ENCODE measurements around the gene MAST4. TPM values are rescaled to one million over a fixed set of nuclear protein-coding genes. Genes with fewer than 3 reads are reported as not detected.

The MAST4 gene
- total RNA-seq, 1 experiment from 2014 or later: 10.9 TPM

DNA sequence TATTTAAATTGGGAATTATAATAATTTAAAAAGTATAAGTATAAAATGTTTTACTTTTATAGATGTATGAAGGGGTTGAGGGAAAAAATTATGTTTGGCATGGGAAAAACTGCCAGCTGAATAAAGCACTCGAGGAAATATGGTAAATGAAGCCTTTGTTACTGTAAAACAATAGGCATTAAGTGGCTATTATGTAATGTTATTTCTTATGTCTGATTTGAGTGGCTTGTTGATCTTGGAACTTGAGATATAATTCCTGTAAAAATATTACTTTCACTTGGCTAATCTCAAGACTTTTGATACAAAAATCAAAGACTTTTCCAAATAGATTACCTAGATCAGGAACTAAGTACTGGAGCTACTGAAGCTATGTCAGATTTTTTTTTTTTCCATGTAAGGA lies 417.5 kb downstream of the MAST4 start:
- CTCF ChIA-PET: interaction anchor here (0.6 to 0.7 kb wide), 5 partner anchors 19 to 210 kb away, joined by 3 to 8 read pairs (median 3); no protein-coding TSS in a partner anchor

DNA sequence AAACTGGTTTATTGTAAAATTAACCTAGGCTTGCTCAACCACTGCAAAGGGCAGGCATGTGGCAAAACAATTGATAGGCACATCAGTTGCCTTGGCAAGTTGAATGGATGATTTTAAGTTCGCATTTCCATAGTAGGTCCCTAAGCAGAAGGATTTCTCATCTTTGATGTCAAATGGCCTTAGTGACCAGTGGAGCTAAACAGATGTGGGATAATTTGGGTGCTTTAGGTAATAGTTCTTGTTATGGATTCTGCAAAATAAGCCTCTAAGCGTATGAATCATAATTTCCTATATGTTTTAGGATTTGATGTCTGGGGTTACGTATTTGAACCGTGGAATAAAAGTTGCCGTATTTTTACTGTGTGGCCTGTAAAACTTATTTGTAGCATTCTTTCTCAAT lies 418.0 kb downstream of the MAST4 start:
- CTCF ChIA-PET: interaction anchor here (0.7 to 2.2 kb wide), 2 partner anchors 10 to 19 kb away, joined by 3 to 8 read pairs; no protein-coding TSS in a partner anchor
- TF ChIP-seq, protein P1, sequence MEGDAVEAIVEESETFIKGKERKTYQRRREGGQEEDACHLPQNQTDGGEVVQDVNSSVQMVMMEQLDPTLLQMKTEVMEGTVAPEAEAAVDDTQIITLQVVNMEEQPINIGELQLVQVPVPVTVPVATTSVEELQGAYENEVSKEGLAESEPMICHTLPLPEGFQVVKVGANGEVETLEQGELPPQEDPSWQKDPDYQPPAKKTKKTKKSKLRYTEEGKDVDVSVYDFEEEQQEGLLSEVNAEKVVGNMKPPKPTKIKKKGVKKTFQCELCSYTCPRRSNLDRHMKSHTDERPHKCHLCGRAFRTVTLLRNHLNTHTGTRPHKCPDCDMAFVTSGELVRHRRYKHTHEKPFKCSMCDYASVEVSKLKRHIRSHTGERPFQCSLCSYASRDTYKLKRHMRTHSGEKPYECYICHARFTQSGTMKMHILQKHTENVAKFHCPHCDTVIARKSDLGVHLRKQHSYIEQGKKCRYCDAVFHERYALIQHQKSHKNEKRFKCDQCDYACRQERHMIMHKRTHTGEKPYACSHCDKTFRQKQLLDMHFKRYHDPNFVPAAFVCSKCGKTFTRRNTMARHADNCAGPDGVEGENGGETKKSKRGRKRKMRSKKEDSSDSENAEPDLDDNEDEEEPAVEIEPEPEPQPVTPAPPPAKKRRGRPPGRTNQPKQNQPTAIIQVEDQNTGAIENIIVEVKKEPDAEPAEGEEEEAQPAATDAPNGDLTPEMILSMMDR (IDR thresholded peaks at IDR 0.05; ENCODE audit: unreplicated experiment): no peak
- Mint-ChIP-seq H3K4me1 (ENCODE audit: low read depth, unreplicated experiment) (peaks cover 49% of the 10 kb centered on the region), H3K27me3 (ENCODE audit: unreplicated experiment) (no peaks in the 10 kb centered on the region), H3K4me3 (ENCODE audit: low read depth, unreplicated experiment) (no peak overlapping the region), H3K9me3 (ENCODE audit: low read depth, unreplicated experiment) (no peaks in the 10 kb centered on the region), H3K36me3 (ENCODE audit: insufficient read depth, unreplicated experiment) (no peaks in the 10 kb centered on the region), H3K27ac (ENCODE audit: unreplicated experiment) (no peak overlapping the region)
- intact Hi-C loops (cut with micrococcal nuclease; ENCODE audit: unreplicated experiment): loop anchor here (5.0 kb wide), 1 partner anchor 73 kb away; no protein-coding TSS in a partner anchor
- no TSS peak for BruUV-seq (replicated peaks)
- no peak for DNase-seq

More for the DNA sequence above, 417.5 kb downstream of the MAST4 start:
- TF ChIP-seq, protein P1 (IDR thresholded peaks at IDR 0.05; ENCODE audit: unreplicated experiment): no peak
- Mint-ChIP-seq H3K9me3 (ENCODE audit: low read depth, unreplicated experiment) (no peaks in the 10 kb centered on the region), H3K4me1 (ENCODE audit: low read depth, unreplicated experiment) (peaks cover 49% of the 10 kb centered on the region), H3K27me3 (ENCODE audit: unreplicated experiment) (no peaks in the 10 kb centered on the region), H3K36me3 (ENCODE audit: insufficient read depth, unreplicated experiment) (no peaks in the 10 kb centered on the region), H3K4me3 (ENCODE audit: low read depth, unreplicated experiment) (no peak overlapping the region), H3K27ac (ENCODE audit: unreplicated experiment) (no peak overlapping the region)
- intact Hi-C loops (cut with micrococcal nuclease; ENCODE audit: unreplicated experiment): loop anchor here (5.0 kb wide), 1 partner anchor 74 kb away; no protein-coding TSS in a partner anchor
- DNase-seq: no peak
- BruUV-seq (replicated peaks): no TSS peak

DNA sequence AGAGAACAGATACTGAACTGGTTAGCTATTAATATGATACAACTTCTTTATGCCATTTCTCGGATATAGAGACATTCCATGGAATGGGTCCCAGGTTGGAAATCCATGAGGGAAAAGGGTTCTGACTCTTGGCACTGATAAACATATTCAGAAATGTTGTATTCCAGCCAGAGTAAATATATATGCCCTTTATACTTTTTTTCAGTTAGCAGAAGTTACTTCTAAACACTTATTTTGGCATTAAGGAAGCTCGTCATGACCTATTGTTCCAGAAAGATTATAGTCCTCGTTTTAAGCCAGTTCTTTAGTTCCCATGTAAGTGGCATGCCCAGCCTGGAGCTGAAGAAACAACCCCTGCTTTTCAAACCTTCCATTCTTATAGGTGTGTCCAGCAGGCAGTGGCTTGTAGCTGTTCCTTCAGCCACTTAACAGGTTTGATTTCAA lies 418.8 kb downstream of the MAST4 start:
- H3K4me3 Mint-ChIP-seq (ENCODE audit: low read depth, unreplicated experiment): peak overlapping the region; percentile 54
- H3K4me1 Mint-ChIP-seq (ENCODE audit: low read depth, unreplicated experiment): peaks cover 41% of the 10 kb centered on the region
- peak overlapping the region; percentile 26 for H3K27ac Mint-ChIP-seq (ENCODE audit: unreplicated experiment)
- BruUV-seq (replicated peaks): no TSS peak
- H3K27me3 Mint-ChIP-seq (ENCODE audit: unreplicated experiment): no peaks in the 10 kb centered on the region
- TF ChIP-seq, protein P1 (IDR thresholded peaks at IDR 0.05; ENCODE audit: unreplicated experiment): no peak
- no peaks in the 10 kb centered on the region for H3K9me3 Mint-ChIP-seq (ENCODE audit: low read depth, unreplicated experiment)
- DNase-seq: no peak
- CTCF ChIA-PET: interaction anchor here (2.2 kb wide), 1 partner anchor 11 kb away, joined by 8 read pairs; no protein-coding TSS in a partner anchor
- intact Hi-C loops (cut with micrococcal nuclease; ENCODE audit: unreplicated experiment): loop anchor here (5.0 kb wide), 1 partner anchor 72 kb away; no protein-coding TSS in a partner anchor
- no peaks in the 10 kb centered on the region for H3K36me3 Mint-ChIP-seq (ENCODE audit: insufficient read depth, unreplicated experiment)

DNA sequence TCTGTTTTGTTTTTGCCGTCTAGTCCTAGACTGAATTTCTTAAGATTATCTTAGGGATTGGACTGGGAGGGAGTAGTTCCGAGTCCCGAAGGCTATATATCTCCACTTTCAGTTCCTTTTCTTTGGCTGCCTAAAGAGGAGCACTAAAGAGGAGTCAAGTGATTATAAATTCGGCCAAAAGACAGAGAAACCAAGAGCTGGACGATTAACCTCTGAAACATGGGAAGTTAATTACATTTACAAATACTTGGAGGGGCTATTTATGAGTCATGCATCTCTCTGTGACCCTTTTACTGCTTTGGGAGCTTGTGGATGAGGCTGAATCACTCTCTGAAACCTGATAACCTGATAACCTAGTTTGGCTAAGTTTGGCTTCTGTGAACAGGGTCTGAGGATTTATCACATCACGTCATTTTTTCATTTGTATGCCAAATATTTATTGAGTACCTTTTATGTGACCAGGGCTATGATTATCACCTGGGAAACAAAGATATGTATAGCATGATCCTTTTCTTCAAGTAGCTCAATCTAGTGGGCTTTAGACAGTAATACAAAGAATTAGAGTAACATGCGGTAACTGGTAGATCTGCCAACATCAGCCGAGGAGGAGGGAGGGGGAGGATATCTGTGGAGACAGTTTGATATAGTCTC lies 419.5 kb downstream of the MAST4 start:
- peaks cover 35% of the 10 kb centered on the region for H3K4me1 Mint-ChIP-seq (ENCODE audit: low read depth, unreplicated experiment)
- TF ChIP-seq, protein P1 (IDR thresholded peaks at IDR 0.05; ENCODE audit: unreplicated experiment): no peak
- intact Hi-C loops (cut with micrococcal nuclease; ENCODE audit: unreplicated experiment): no loop called here
- no peaks in the 10 kb centered on the region for H3K36me3 Mint-ChIP-seq (ENCODE audit: insufficient read depth, unreplicated experiment)
- H3K27ac Mint-ChIP-seq (ENCODE audit: unreplicated experiment): peak overlapping the region; percentile 26
- H3K4me3 Mint-ChIP-seq (ENCODE audit: low read depth, unreplicated experiment): peak overlapping the region; percentile 54
- H3K27me3 Mint-ChIP-seq (ENCODE audit: unreplicated experiment): no peaks in the 10 kb centered on the region
- no TSS peak for BruUV-seq (replicated peaks)
- CTCF ChIA-PET: interaction anchor here (2.2 kb wide), 1 partner anchor 11 kb away, joined by 8 read pairs; no protein-coding TSS in a partner anchor
- no peaks in the 10 kb centered on the region for H3K9me3 Mint-ChIP-seq (ENCODE audit: low read depth, unreplicated experiment)
- no peak for DNase-seq
